Peyer's patch (tissue), 4 donors: ENCODE data around the gene SLC25A53.

ENCODE experiments used
- CTCF ChIP-seq, 6 experiments: fragments of 450-650 bp in 4 of 6; fragments of 200-600 bp in 2 of 6; sonication (generic) in 1 of 6; IDR thresholded peaks; one replicate each; pipeline ENCODE4 v1.5.1; 2017 to 2019; ENCODE audit warnings: antibody characterized with exemption in 6 of 6, mild to moderate bottlenecking in 3 of 6, moderate library complexity in 1 of 6
- POLR2A ChIP-seq, 2 donors: fragments of 450-650 bp; IDR thresholded peaks; one replicate each; pipeline ENCODE4 v1.5.1; 2017; ENCODE audit warnings: antibody characterized with exemption in 2 of 2, mild to moderate bottlenecking in 2 of 2, moderate library complexity in 2 of 2

DNA sequence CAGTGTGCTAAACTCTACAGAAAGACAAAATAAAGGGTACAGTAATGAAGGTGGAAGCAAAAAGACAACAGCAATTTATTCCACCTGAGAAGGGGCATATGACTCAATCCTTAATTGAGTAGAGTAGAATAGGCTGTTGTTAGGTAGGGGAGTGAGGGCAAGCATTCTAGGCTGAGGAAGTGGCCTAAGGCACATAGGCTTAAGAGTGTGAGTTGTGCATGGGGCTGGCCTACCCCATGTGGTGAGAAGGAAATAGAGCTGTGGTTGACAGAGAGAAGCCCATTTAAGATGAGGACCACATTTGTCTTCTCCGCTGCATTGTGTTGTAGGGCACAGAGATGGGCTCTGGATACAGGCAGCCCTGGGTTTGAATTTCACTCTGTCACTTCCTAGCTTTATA, 47.9 kb downstream of the SLC25A53 start:
- TF ChIP-seq CTCF (IDR thresholded peaks at IDR 0.05) (no peak), POLR2A (IDR thresholded peaks at IDR 0.05) (no peak)
